ENCODE measurements around the gene CRHR1.

The CRHR1 gene

GRCh38 chr17:45847101-45847500, 63.0 kb downstream of the CRHR1 start:
- Histone ChIP-seq H3K4me3 (ENCODE audit: low read length) (no peak overlapping the region), H3K79me2 (ENCODE audit: low read length) (no peaks in the 10 kb centered on the region), H3K9me3 (ENCODE audit: insufficient read depth, low read length) (no peaks in the 10 kb centered on the region), H3K9ac (ENCODE audit: low read length) (no peak overlapping the region), H3K27ac (ENCODE audit: low read length) (no peak overlapping the region), H3K4me2 (ENCODE audit: low read length) (no peak overlapping the region), H3K36me3 (replicated peaks; ENCODE audit: low read depth, low read length) (no peaks in the 10 kb centered on the region), H2AFZ (ENCODE audit: low read depth, low read length) (no peak overlapping the region), H3K4me1 (ENCODE audit: low read length) (no peaks in the 10 kb centered on the region; the same call in 1 of the 2 replicates), H3K27me3 (ENCODE audit: low read depth, low read length) (no peaks in the 10 kb centered on the region), H4K20me1 (ENCODE audit: insufficient read depth, low read length) (no peaks in the 10 kb centered on the region)
- no peak for TF ChIP-seq CTCF (IDR thresholded peaks at IDR 0.05; ENCODE audit: low read depth, low read length)
- no peak for TF ChIP-seq EZH2phosphoT487 (IDR thresholded peaks at IDR 0.05; ENCODE audit: low read depth)

- Histone ChIP-seq H4K20me1 (ENCODE audit: insufficient read depth, low read length) (no peaks in the 10 kb centered on the region), H2AFZ (ENCODE audit: low read depth, low read length) (no peak overlapping the region), H3K27me3 (ENCODE audit: low read depth, low read length) (no peaks in the 10 kb centered on the region)
Measured at GRCh38 chr17:45847747-45848146, 63.6 kb downstream of the CRHR1 start.

GRCh38 chr17:45848405-45848804, 64.3 kb downstream of the CRHR1 start:
- Histone ChIP-seq H4K20me1 (ENCODE audit: insufficient read depth, low read length) (no peaks in the 10 kb centered on the region), H2AFZ (ENCODE audit: low read depth, low read length) (no peak overlapping the region), H3K9ac (ENCODE audit: low read length) (no peak overlapping the region), H3K4me2 (ENCODE audit: low read length) (no peak overlapping the region), H3K4me1 (ENCODE audit: low read length) (no peaks in the 10 kb centered on the region; the same call in 1 of the 2 replicates), H3K27me3 (ENCODE audit: low read depth, low read length) (no peaks in the 10 kb centered on the region), H3K36me3 (replicated peaks; ENCODE audit: low read depth, low read length) (no peaks in the 10 kb centered on the region), H3K79me2 (ENCODE audit: low read length) (no peaks in the 10 kb centered on the region), H3K9me3 (ENCODE audit: insufficient read depth, low read length) (no peaks in the 10 kb centered on the region), H3K4me3 (ENCODE audit: low read length) (no peak overlapping the region), H3K27ac (ENCODE audit: low read length) (no peak overlapping the region)
- TF ChIP-seq EZH2phosphoT487 (IDR thresholded peaks at IDR 0.05; ENCODE audit: low read depth), result no peak
- no peak for TF ChIP-seq CTCF (IDR thresholded peaks at IDR 0.05; ENCODE audit: low read depth, low read length)

More at GRCh38 chr17:45847747-45848146, 63.6 kb downstream of the CRHR1 start:
- no peaks in the 10 kb centered on the region for H3K79me2 ChIP-seq (ENCODE audit: low read length)
- TF ChIP-seq EZH2phosphoT487 (IDR thresholded peaks at IDR 0.05; ENCODE audit: low read depth) (no peak), CTCF (IDR thresholded peaks at IDR 0.05; ENCODE audit: low read depth, low read length) (no peak)
- H3K4me1 ChIP-seq (ENCODE audit: low read length), result no peaks in the 10 kb centered on the region; the same call in 1 of the 2 replicates
- no peaks in the 10 kb centered on the region for H3K36me3 ChIP-seq (replicated peaks; ENCODE audit: low read depth, low read length)
- H3K27ac ChIP-seq (ENCODE audit: low read length), result no peak overlapping the region
- no peak overlapping the region for H3K9ac ChIP-seq (ENCODE audit: low read length)
- no peak overlapping the region for H3K4me2 ChIP-seq (ENCODE audit: low read length)
- H3K4me3 ChIP-seq (ENCODE audit: low read length), result no peak overlapping the region
- no peaks in the 10 kb centered on the region for H3K9me3 ChIP-seq (ENCODE audit: insufficient read depth, low read length)

GRCh38 chr17:45848868-45849535, 64.9 kb downstream of the CRHR1 start:
- Histone ChIP-seq H3K27ac (ENCODE audit: low read length) (no peak overlapping the region), H4K20me1 (ENCODE audit: insufficient read depth, low read length) (no peaks in the 10 kb centered on the region), H2AFZ (ENCODE audit: low read depth, low read length) (no peak overlapping the region), H3K4me2 (ENCODE audit: low read length) (no peak overlapping the region), H3K79me2 (ENCODE audit: low read length) (no peaks in the 10 kb centered on the region), H3K4me1 (ENCODE audit: low read length) (no peaks in the 10 kb centered on the region; the same call in 1 of the 2 replicates), H3K9ac (ENCODE audit: low read length) (no peak overlapping the region), H3K9me3 (ENCODE audit: insufficient read depth, low read length) (no peaks in the 10 kb centered on the region), H3K36me3 (replicated peaks; ENCODE audit: low read depth, low read length) (no peaks in the 10 kb centered on the region), H3K27me3 (ENCODE audit: low read depth, low read length) (no peaks in the 10 kb centered on the region), H3K4me3 (ENCODE audit: low read length) (no peak overlapping the region)
- TF ChIP-seq EZH2phosphoT487 (IDR thresholded peaks at IDR 0.05; ENCODE audit: low read depth) (no peak), CTCF (IDR thresholded peaks at IDR 0.05; ENCODE audit: low read depth, low read length) (no peak)

Data from OCI-LY3 (cell line).